Body of pancreas (tissue), 4 donors: ENCODE results near the gene NOP9.

Experiments used
- CTCF ChIP-seq, 7 experiments: fragments of 450-650 bp in 4 of 7; fragments of 200-600 bp in 3 of 7; sonication (generic) in 3 of 7; IDR thresholded peaks; one replicate each; pipeline ENCODE4 v1.5.1; 2016 to 2019; ENCODE audit warnings: antibody characterized with exemption in 7 of 7
- POLR2A ChIP-seq, 3 donors: fragments of 450-650 bp; IDR thresholded peaks; one replicate each; pipeline ENCODE4 v1.6.1; 2016; ENCODE audit warnings: antibody characterized with exemption in 3 of 3, mild to moderate bottlenecking in 2 of 3

- TF ChIP-seq POLR2A (IDR thresholded peaks at IDR 0.05), result no peak
- peak in 4 of 7 experiments; percentile 8 to 30 (median 28) for TF ChIP-seq CTCF (IDR thresholded peaks at IDR 0.05)
Measured at GRCh38 chr14:24315807-24316596, 16.4 kb downstream of the NOP9 start.
